Measurements from ENCODE around the gene PTRHD1. TPM values are rescaled to one million over a fixed set of nuclear protein-coding genes. Genes with fewer than 3 reads are reported as not detected.

The PTRHD1 gene
- total RNA-seq, 1 experiment from 2014 or later, result 41.9 TPM

DNA sequence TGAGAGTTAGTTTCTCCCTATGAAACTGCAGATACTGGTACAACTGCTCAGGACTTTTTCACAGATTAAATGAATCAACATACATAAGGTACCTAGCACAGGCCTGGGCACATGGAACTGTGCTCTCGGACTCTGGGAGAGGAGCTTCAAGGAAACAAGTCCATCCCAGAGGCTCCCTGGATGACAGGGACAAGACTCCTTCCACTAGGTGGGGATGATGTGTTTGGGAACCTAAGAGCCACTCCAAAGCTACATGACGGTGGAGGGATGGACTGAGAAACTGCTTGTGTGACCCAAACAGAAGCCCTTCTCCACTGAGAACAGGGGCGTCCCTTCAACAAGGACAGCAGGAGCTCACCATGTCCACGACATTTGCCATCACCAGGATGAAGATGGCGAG, 37.2 kb upstream of the PTRHD1 start:
- no peak for DNase-seq (ENCODE audit: low spot score)

DNA sequence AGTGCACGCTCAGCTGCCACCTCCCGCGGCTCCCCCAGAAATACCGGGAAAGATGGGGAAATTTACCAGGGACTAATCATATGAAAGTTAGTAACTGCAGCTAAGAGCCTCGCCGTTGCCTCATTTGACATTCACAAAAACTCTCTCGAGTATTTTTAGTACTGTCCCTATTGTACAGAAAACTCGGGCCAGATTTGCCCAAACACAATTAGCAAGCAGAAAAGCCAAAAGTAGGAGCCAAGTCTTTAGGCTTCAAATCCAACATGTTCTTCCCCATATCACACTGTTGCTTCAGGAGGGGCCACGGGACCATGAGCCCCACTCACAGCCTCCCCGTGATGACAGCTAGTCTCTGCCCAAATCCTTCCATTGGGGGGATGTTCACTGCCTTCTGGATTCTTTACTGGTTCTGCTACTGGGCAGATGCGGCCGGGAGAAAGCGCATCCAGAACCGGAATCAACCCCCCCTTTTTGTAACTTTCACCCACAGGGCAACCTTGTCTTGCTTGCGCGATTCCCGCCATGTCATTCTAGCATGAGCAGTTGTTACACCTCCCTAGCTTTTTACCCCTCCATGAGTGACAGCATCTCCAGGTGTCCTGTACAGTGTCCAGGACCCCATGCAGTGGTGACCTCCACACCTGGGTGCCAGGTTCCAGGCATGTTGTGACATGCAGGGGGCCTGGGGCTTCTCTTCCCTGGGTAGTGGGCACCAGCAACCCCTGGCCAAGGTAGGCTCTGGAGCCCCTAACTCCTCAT, 35.2 kb upstream of the PTRHD1 start:
- DNase-seq (ENCODE audit: low spot score), result no peak

DNA sequence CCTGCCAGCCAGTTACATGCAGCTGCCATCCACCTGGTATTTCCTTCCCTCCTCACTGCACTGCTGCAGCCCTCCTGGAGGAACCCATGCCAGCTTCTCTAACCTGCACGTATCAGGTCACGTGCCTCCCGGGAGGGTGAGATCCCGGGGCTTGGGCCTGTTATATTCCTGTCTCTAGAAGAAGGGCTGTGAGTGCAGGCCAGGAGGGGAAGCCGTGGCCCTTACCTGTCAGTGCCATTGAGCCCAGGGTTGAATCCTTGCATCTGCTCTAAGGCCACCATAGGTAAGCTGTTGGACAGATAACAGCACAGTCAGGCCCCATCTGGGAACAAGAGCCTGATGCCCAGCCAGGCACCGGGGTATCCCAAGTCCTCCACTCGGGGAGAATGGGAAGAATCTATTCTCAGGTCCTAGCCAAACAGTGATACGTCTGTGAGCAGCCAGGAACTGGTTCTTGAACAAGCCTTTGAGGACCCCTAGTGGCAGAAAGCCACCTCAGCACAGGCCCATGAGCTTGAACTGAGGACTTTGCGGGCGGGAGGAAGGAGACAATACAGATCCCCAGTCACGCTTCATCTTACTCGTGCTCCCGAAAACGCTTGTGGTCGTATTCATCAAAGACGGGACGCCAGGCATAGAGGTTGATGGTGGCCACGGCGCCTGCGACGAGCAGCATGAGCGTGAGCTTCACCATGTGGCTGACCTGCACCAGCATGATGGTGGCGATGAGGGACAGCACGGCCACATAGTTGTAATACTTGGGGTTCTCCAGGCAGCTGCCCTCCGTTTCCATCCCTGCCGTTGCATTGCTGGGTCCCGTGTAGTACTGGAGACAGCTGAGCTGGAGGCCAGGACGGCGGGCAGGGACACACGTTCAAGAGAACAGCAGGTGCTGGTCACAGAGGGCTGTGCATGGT, 34.4 kb upstream of the PTRHD1 start:
- peak; percentile 73 for DNase-seq (ENCODE audit: low spot score)

DNA sequence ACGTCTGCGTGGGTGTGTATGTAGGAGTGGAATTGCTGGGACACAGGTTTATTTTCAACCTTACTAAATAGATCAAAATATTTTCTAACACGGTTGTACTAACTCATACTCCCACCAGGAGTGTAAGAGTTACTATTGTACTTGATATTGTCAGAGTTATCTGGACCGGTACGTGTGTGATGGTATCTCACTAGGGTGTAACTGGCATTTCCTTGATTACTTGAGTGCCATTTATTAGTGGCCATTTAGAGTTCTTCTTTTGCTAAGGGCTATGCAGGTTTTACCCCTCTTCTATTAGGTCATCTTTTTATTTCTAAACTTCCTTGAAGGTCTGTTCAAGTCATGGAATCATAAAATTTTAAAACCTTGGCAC, 33.6 kb upstream of the PTRHD1 start:
- no peak for DNase-seq (ENCODE audit: low spot score)

DNA sequence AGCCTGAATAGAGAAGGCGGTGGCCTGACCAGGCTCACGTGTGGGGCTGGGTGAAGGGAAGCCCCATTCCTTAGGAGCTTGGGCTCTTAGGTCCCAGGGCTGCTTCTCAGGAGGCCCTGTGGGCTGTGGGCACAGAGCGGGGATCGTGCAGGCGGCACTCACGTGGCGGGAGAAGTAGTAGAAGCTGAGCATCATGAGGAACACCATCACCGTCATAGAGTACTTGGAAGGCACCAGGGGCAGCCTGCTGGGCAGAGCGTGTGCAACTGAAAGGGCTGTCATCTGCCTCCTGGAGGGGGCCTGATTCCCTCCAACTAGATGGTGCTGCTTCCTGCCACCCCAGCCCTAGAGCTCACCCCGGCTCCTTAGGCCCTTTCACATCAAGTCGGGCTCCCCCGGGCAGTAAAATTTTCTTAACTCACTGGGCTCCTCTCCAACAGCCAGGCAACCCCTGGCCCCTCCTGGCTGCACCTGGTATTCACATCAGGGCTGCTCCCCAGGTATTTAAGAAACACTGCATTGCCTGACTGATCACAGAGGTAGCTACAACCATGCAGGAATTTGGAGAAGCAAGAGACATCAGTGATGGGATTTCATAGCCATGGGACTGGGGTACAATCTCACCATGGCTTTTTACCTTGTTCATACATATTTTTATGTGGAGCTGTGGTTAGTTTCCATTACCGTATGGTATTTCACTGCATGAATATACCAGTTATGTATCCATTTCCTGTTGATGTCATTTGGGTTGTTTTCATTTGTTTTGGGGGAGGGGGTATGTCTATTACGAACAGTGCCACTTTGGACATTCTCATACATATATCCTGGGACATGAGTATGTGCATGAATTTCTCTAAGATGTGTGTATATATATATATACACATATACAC, 32.9 kb upstream of the PTRHD1 start:
- DNase-seq (ENCODE audit: low spot score), result no peak

DNA sequence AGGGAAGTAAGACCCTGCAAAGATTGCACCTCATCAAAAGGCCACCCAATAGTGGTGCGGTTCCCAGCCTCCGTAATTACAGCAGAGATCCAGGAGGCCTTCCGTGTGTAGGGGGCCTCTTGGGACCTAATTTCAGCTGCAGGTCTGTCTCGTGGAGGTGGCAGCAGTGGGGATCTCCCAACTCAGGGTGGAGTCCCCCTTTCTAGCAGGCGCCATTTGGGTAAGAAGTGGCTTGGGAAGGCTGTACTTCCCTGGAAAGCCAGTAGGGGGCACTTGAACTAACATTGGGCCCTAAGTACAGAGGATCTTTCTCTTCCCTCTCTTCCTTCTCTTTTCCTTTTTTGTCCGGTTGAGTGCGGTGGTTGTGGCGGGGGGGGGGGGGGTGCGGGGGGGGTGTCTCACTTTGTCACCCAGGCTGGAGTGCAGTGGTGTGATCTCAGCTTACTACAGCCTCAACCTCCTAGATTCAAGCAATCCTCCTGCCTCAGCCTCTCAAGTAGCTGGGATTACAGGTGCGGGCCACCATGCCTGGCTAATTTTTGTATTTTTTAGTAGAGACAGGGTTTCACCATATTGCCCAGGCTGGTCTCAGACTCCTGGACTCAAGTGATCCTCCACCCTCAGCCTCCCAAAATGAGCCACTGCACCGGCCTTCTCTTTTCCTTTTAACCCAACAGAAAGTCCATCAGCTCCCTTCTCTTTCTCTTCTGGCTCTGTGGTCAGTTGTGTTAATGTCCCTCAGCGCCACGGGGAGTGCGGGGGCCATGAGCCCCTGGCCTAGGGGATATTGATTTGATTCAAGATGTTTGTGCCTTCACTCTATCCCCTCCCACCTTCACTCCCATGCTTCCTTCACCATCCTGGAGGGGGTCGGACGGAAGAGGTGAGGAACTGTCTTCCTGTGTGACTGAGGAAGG, 32.0 kb upstream of the PTRHD1 start:
- no peak for DNase-seq (ENCODE audit: low spot score)

DNA sequence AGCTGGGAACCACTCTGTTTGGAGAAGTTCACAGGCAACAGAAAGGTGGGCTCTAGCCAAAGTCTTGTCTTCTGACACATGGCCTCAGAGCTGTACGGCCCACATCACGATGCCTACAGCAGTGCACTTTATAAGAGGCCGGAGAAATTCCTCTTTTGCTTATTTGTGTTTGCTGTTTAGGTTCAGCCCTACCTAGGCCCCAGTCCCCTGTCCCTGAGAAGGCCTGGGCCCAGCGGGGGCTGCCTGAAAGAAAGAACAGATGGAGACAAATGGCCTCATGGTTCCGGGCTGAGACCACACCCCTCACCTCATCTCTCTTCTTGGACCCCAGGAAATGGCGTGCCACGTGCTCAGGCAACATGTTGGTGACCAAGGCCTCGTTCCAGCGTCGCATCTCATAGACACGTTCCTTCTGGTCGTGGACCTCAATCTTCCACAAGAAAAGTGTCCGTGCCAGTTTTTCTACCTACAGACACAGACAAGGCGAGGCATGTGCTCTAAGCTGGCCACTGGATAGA, 30.9 kb upstream of the PTRHD1 start:
- DNase-seq (ENCODE audit: low spot score), result no peak

DNA sequence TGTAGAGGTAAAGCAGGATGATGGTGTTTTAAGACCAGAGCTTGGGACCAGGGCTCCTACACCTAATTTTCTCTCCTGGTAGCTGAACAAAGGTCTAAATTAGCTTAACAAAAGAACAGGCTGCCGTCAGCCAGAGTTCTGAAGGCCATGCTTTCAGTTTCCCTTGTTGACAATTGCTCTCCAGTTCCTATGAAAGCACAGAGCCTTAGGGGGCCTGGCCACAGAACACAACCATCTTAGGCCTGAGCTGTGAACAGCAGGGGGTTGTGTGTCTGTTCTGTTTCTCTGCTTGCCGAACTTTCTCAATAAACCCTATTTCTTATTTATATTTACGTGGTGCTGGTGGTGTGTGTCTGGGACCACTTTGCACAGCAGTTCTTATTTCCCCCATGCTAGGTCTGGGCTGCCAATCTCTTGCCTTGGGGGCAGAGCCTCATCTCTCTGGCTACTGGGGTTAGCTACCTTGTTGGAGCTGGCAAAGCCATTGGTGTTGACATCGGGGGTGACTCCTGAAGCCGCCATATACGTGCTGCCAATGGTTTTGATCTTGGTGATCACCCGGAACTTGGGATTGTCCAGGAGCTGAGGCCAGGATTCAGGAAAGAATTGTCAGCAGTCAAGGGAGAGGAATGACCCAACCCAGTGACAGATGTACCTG, 29.0 kb upstream of the PTRHD1 start:
- no peak for DNase-seq (ENCODE audit: low spot score)

DNA sequence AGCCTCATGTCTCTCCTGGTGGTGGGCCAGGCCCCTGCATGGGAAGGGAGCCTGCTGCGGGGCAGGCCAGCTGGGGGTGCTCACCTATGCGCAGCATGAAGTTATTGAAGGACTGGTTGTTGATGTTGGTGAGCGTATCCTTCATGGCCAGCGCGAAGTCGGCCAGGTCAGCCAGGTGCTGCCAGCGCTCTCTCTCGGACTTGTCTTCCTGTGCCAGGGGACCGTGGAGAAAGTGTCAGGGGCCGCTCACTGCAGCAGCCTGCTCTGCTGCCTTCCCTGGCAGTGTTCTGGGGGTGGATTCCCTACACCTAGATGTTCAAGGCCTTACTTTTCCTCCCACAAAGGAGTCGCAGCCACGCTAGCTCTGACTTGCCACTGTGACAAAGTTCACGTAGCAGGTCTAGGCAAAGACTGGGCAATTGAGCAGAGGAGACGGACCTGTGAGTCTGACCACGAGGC, 28.3 kb upstream of the PTRHD1 start:
- no peak for DNase-seq (ENCODE audit: low spot score)

DNA sequence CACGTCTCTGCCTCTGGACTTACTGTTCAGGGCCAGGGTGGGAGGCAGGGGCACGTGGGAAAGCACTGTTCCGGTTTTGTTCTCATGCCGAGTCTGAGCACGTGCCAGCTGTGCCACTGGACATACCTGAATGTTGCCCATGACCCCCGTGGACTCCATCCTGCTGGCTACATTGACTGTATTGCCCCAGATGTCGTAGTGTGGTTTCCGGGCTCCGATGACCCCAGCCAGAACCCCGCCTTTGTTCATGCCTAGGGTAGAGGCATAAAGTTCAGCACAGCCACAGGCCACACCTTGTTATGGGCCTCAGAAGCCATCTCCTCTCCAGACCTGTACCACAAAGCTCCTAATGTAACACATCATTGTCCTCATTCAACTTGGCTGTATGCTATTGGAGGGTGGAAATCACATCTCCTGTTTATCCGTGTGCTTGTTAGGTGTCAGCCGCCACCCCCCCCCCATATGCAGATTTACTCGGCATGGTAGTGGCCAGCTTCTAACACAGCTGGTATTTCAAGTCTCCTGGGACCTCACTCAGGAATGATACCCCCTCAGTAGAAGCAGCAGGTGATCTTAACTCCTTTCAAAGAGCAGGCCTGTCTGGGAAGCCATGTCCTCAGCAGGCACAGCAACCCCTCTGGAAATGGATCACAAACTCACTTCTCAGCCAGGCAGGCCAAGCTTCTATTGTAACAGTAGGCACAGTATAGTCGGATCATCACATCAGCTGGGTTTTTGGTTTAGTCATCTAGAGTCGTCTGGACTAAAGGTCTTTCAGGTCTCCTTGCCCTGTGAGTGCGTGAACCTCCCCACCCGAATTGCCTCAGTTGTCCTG, 27.6 kb upstream of the PTRHD1 start:
- no peak for DNase-seq (ENCODE audit: low spot score)

DNA sequence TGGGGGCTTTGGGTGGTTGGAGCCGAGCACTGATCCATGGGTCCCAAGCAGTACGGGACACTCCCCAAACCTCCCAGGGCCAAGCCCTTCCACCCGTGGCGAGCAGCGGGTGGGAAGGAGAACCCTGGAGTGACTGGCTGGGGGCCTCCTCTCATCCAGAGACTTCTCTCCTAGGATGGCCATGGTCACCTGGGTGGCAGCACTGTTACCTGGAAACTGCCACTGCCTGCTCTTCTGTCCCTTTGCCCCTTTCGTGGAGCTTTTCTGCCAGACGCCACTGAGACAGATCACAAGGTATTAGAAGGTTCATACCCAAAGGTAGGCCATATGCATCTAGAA, 27.0 kb upstream of the PTRHD1 start:
- DNase-seq (ENCODE audit: low spot score), result no peak

DNA sequence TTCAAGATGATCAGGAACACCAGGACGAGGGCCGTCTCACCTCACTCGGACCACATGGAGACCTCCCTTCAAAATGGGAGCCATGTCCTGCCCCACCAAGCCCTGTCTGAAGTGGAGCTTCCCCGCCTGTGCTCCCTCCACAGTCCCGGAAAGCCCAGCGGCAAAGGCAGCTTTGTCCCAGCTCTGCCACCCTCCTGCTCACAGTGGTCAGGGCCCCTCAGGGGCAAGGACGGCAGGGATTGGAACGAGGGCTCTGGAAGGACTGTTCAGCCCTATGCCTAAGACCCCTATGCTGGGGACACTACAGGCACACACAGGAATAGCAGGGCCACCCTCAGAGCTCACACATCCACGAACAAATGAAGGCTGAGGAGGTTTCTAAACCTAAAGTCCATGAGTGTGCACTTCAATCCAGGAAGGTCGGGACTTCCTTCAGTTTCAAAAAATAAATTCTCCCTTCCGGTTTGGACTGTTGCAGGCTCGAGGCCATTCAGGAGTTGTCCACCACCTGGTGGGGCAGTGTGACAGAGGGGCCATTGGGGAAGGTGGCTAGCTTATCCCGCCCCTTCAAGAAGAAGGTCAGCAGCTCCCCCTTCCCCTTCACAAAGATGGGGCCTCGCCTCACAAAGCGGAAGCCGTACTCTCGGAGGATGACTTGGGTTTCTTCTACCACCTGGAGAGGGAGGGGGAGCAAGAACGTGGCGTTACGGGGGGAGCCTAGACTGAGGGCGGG, 26.4 kb upstream of the PTRHD1 start:
- DNase-seq (ENCODE audit: low spot score), result no peak

DNA sequence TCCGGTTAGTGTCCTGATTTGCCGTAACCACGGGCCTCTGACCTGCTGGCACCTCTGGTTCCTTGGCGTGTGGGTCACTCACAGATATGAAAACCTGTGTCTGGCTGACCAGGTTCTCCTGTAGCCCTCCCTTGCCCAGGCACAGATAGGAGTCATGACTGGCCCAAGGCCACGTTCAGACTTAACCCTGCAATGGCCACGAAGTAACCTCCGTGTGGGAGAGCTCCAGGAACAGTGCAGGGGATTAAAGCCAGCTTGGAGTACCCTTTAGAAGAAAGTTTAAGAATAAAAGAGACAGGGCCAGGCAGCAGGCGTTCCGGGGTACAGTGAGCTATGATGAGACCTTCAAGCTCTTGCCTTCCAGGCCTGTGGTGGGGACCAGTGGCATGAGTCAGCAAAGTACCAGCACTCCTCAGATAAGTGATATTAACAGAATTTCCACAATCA, 25.6 kb upstream of the PTRHD1 start:
- no peak for DNase-seq (ENCODE audit: low spot score)

DNA sequence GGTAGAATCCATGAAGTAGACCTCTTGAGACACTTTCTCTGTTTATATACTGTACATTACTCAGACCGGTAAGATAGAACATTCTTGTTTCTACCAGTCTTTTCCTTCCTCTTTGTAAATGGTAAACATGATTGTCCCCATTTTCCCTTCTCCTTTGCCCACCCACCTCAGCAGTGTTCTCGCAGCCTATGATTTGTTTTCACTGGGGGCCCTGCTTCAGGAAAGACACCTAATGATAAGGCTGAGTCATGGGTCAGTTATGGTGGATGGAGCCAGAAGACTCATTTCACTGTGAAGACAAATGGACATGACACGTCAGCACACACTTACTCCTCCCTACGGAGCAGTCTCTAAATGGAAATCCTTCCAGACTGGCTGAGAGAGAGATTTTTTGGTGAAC, 23.7 kb upstream of the PTRHD1 start:
- DNase-seq (ENCODE audit: low spot score), result peak; percentile 88

DNA sequence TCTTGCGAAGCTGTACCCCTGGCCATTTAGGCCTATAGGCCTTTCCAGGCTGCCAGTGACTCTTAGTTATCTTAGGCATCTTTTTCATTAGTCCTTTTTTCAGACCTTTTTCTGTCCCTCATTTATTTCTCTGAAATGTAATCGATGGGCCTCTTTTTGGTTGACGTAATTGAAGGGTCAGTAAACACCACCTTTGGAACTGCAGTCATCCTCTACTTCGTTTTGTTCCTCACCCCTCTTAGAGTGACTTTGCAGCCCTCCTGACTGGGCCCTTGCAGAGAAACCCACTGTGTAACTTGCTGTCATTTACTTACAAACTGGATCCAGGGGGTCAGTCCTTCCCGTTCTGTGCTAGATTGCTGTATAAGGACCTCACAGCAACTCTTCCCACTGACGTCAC, 23.2 kb upstream of the PTRHD1 start:
- no peak for DNase-seq (ENCODE audit: low spot score)

DNA sequence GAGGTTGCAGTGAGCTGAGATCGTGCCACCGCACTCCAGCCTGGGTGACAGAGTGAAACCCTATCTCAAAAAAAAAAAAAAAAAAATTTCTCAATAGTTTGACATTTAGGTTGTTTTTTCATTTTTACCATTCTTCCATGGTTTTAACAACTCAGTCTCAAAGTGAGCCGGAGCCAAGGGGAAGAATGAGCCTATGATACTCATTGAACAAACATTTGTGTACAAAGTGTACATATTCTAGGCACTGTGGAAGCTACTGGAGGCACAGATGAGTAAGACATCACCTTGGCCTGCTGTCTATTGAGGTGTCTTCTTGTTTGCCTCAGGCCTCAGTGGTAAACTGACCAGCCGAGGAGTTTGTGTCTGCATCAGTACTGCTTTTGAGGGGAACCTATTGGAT, 22.0 kb upstream of the PTRHD1 start:
- no peak for DNase-seq (ENCODE audit: low spot score)

DNA sequence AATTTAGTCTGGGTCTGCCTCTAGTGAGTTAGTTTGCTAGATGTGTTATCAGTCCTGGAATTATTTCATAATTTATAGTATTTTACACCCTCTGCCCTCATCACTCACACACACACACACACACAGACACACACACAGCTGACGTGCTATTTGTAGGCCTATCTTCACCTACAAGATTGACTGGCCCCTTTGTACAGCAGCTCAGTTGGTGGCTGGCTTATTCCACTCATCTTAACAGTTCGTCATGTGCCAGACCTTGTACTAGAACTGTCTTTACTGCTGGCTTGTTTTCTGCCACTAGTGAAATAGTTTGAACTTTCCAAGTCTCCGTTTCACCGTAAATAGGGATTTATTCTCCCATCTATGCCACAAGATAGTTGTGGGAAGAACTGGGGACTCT, 21.3 kb upstream of the PTRHD1 start:
- DNase-seq (ENCODE audit: low spot score), result no peak

DNA sequence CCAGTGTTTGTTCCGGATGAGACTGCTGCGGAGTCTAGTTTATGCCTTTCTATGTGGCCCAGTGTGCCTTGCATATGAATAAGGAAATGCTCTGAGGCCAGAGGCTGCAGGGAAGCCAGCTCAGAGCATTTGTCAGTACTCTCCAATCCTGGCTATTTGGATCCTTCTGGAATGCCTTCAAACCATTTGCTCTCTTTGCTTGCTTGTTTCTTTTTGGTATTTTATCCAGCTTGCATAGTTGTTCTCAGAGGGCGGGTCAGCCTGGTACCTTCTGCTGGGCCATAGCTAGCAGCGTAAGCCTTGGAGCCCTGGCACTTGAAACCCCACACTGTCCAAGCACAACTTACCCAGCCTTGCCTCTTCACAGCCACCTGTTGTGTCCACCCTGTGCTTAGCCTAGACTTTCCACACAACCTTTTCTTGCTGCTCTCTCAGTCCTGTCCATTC, 20.5 kb upstream of the PTRHD1 start:
- DNase-seq (ENCODE audit: low spot score), result no peak
